ENCODE results near the gene MT1E. TPM values are rescaled to one million over a fixed set of nuclear protein-coding genes. Genes with fewer than 3 reads are reported as not detected.
"Not testable (repeated sequence)": the region's sequence is repeated elsewhere in the genome, so short reads cannot be mapped to it uniquely, and the experiment has no call there.

MT1E gene
- total and polyA plus RNA-seq, 2 donors from 2014 or later: 191 to 258 TPM

GRCh38 chr16:56577300-56577625, 48.3 kb upstream of the MT1E start:
- FAIRE-seq (no peak), DNase-seq (no peak)
- Histone ChIP-seq H3K9me3 (ENCODE audit: control insufficient read depth in 2 of 3, insufficient read depth in 1 of 3, low read length in 3 of 3) (no peaks in the 10 kb centered on the region), H3K9ac (ENCODE audit: low read length in 3 of 3) (no peak overlapping the region), H3K36me3 (ENCODE audit: control insufficient read depth in 2 of 3, insufficient read depth in 3 of 3, low read length in 3 of 3) (no peaks in the 10 kb centered on the region), H3K27me3 (ENCODE audit: control insufficient read depth, insufficient read depth, low read length) (no peaks in the 10 kb centered on the region), H3K4me1 (ENCODE audit: control insufficient read depth in 2 of 3, insufficient read depth in 2 of 3, low read depth in 1 of 3, low read length in 3 of 3) (peaks cover 0 to 2% (median 0%) of the 10 kb centered on the region in 3 donors), H3K4me3 (ENCODE audit: low read length in 3 of 3) (no peak overlapping the region), H3K27ac (ENCODE audit: low read depth in 2 of 2, low read length in 2 of 2) (no peak overlapping the region)
- intact Hi-C loops (cut with DNase I): no loop called here
- no peak for TF ChIP-seq CTCF (IDR thresholded peaks at IDR 0.05; ENCODE audit: borderline replicate concordance, extremely low read depth, insufficient read depth)

- Histone ChIP-seq H3K36me3 (ENCODE audit: control insufficient read depth in 2 of 3, insufficient read depth in 3 of 3, low read length in 3 of 3) (no peaks in the 10 kb centered on the region), H3K9ac (ENCODE audit: low read length in 3 of 3) (no peak overlapping the region), H3K9me3 (ENCODE audit: control insufficient read depth in 2 of 3, insufficient read depth in 1 of 3, low read length in 3 of 3) (no peaks in the 10 kb centered on the region), H3K27me3 (ENCODE audit: control insufficient read depth, insufficient read depth, low read length) (no peaks in the 10 kb centered on the region), H3K27ac (ENCODE audit: low read depth in 2 of 2, low read length in 2 of 2) (no peak overlapping the region), H3K4me3 (ENCODE audit: low read length in 3 of 3) (no peak overlapping the region), H3K4me1 (ENCODE audit: control insufficient read depth in 2 of 3, insufficient read depth in 2 of 3, low read depth in 1 of 3, low read length in 3 of 3) (peaks cover 0 to 2% (median 0%) of the 10 kb centered on the region in 3 donors)
- no peak for TF ChIP-seq CTCF (IDR thresholded peaks at IDR 0.05; ENCODE audit: borderline replicate concordance, extremely low read depth, insufficient read depth)
- intact Hi-C loops (cut with DNase I): no loop called here
- no peak for FAIRE-seq
- peak in 1 of 5 donors; percentile 3 for DNase-seq
Observed at GRCh38 chr16:56580391-56581048, 45.1 kb upstream of the MT1E start.

GRCh38 chr16:56582911-56583310, 42.7 kb upstream of the MT1E start:
- DNase-seq; H3K27me3 ChIP-seq (ENCODE audit: control insufficient read depth, insufficient read depth, low read length); H3K9ac ChIP-seq (ENCODE audit: low read length in 3 of 3); H3K36me3 ChIP-seq (ENCODE audit: control insufficient read depth in 2 of 3, insufficient read depth in 3 of 3, low read length in 3 of 3); H3K9me3 ChIP-seq (ENCODE audit: control insufficient read depth in 2 of 3, insufficient read depth in 1 of 3, low read length in 3 of 3); FAIRE-seq; H3K4me1 ChIP-seq (ENCODE audit: control insufficient read depth in 2 of 3, insufficient read depth in 2 of 3, low read depth in 1 of 3, low read length in 3 of 3); H3K4me3 ChIP-seq (ENCODE audit: low read length in 3 of 3); H3K27ac ChIP-seq (ENCODE audit: low read depth in 2 of 2, low read length in 2 of 2); intact Hi-C loops (cut with DNase I): not testable (repeated sequence)

GRCh38 chr16:56583351-56584168, 42.0 kb upstream of the MT1E start:
- intact Hi-C loops (cut with DNase I): no loop called here
- H3K27me3 ChIP-seq (ENCODE audit: control insufficient read depth, insufficient read depth, low read length): no peaks in the 10 kb centered on the region
- no peaks in the 10 kb centered on the region for H3K36me3 ChIP-seq (ENCODE audit: control insufficient read depth in 2 of 3, insufficient read depth in 3 of 3, low read length in 3 of 3)
- no peaks in the 10 kb centered on the region for H3K4me1 ChIP-seq (ENCODE audit: control insufficient read depth in 2 of 3, insufficient read depth in 2 of 3, low read depth in 1 of 3, low read length in 3 of 3)
- FAIRE-seq (no peak), DNase-seq (no peak)
- no peak overlapping the region for H3K4me3 ChIP-seq (ENCODE audit: low read length in 3 of 3)
- no peak overlapping the region for H3K9ac ChIP-seq (ENCODE audit: low read length in 3 of 3)
- H3K9me3 ChIP-seq (ENCODE audit: control insufficient read depth in 2 of 3, insufficient read depth in 1 of 3, low read length in 3 of 3): no peaks in the 10 kb centered on the region
- H3K27ac ChIP-seq (ENCODE audit: low read depth in 2 of 2, low read length in 2 of 2): no peak overlapping the region
- TF ChIP-seq CTCF (IDR thresholded peaks at IDR 0.05; ENCODE audit: borderline replicate concordance, extremely low read depth, insufficient read depth): no peak

Data from kidney (tissue), 14 donors.